A673 (cell line): ENCODE measurements around the gene FRMD4A. TPM values are rescaled to one million over a fixed set of nuclear protein-coding genes. Genes with fewer than 3 reads are reported as not detected.

Experiments used
- BruUV-seq: library from RNA; stranded (reverse); fragments of 400-500 nt; replicated peaks from 2 replicates; lab custom pipeline; 2021; lab: Mats Ljungman, UMichigan
- CTCF ChIA-PET: fragments of 300-600 bp; sonication (Branson Sonifier 250); formaldehyde crosslinking; loops from one replicate; lab custom pipeline; 2022; ENCODE audit warnings: antibody characterized with exemption; lab: Charles Lee
- POLR2A ChIA-PET: fragments of 300-600 bp; sonication (Branson Sonifier 250); formaldehyde crosslinking; loops from one replicate; lab custom pipeline; 2022; ENCODE audit warnings: antibody characterized with exemption; ENCODE audit not compliant: low non-redundant PET; lab: Charles Lee
- DNase-seq: peaks from one replicate; pipeline ENCODE4 v3.0.0-alpha.2; 2015; ENCODE audit warnings: low spot score
- H3K27ac ChIP-seq: fragments of 200-600 bp; sonication (generic); 2 replicates; pipeline ENCODE4 v1.5.1; 2016; ENCODE audit warnings: mixed run types, low read depth, mild to moderate bottlenecking, mixed read lengths, antibody characterized with exemption, low read length; ENCODE audit not compliant: poor library complexity, severe bottlenecking
- H3K27me3 ChIP-seq: fragments of 200-600 bp; sonication (generic); replicated peaks from 2 replicates; pipeline ENCODE4 v1.6.1; 2017; ENCODE audit warnings: mixed run types, low read depth, mild to moderate bottlenecking, mixed read lengths, antibody characterized with exemption, low read length; ENCODE audit not compliant: insufficient read depth, poor library complexity
- H3K36me3 ChIP-seq: fragments of 200-600 bp; sonication (generic); 2 replicates; pipeline ENCODE4 v1.6.1; 2016; ENCODE audit warnings: mixed run types, mild to moderate bottlenecking, mixed read lengths, antibody characterized with exemption, low read length; ENCODE audit not compliant: insufficient read depth, poor library complexity, severe bottlenecking
- H3K4me1 ChIP-seq: fragments of 200-600 bp; sonication (generic); 2 replicates; pipeline ENCODE4 v1.6.1; 2017; ENCODE audit warnings: mixed run types, mild to moderate bottlenecking, mixed read lengths, antibody characterized with exemption, low read length; ENCODE audit not compliant: insufficient read depth, poor library complexity, severe bottlenecking
- H3K4me3 ChIP-seq: fragments of 200-600 bp; sonication (generic); 2 replicates; pipeline ENCODE4 v1.5.1; 2016; ENCODE audit warnings: low read depth, mixed run types, mild to moderate bottlenecking, mixed read lengths, low read length; ENCODE audit not compliant: poor library complexity, severe bottlenecking
- H3K9me3 ChIP-seq: fragments of 200-600 bp; sonication (generic); 2 replicates; pipeline ENCODE4 v1.6.1; 2016; ENCODE audit warnings: mixed run types, low read depth, mild to moderate bottlenecking, mixed read lengths, antibody characterized with exemption, low read length; ENCODE audit not compliant: poor library complexity, severe bottlenecking
- EZH2 ChIP-seq: fragments of 200-600 bp; sonication (generic); IDR thresholded peaks from 2 replicates; pipeline ENCODE4 v1.6.1; 2017; ENCODE audit warnings: borderline replicate concordance, low read depth, mild to moderate bottlenecking, mixed read lengths, antibody characterized with exemption, low read length; ENCODE audit not compliant: poor library complexity, severe bottlenecking
- intact Hi-C: fragments of 100-400 bp; cut with micrococcal nuclease; formaldehyde crosslinking; loops from one replicate; pipeline ENCODE4 v1.10.0; 2022; ENCODE audit not compliant: unreplicated experiment
- total RNA-seq: library from RNA; stranded (reverse); gene quantifications from 2 replicates; pipeline ENCODE4 v1.2.3, GENCODE V29; 2021
- TF ChIP-seq, protein P1 (sequence below): fragments of 300-800, 200-600 bp; sonication (generic); conservative IDR thresholded peaks from 2 replicates; pipeline ENCODE4 v1.5.1; 2017; ENCODE audit warnings: low read depth, mild to moderate bottlenecking, antibody characterized with exemption, low read length, moderate library complexity, mixed read lengths

FRMD4A gene
- total RNA-seq, 1 experiment from 2014 or later: 26.3 TPM

DNA sequence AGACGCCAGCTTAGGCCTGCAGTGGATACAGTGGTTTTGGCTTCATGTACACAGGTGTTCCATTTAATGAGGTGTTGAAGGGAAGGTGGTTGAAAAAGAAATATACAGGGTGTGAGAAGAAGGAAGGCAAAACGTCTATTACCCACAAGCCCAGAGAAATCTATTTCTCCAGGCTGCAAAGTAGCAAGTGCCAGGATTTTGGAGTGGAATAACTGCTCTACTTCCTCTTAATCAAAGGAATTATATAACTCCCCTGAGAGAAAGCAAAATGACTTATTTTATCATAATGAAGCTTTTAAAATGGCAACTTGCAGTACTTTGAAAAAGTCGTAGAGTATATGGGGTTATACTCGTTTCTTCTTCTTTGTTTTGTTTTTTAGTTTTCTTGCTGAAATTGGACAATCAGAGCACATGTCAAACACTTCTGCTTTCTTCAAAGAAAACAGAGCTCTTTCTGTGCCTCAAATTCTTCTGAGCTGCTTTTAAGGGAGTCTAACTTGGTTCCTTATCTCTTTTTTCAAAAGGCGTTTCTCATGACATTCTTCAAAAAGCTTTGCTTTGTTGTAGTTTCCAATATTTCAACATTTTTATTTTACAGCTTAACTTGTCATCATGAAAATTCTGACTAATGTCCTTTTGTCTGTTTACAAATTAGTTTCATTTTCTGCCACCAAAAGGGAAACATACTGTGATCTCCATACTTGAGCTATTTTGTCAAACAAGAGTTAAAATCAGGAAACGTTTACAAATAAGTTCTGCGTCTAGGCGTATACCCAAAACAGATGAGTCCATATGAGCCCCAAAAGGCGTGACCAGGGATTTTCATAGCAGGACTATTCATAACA lies 289.7 kb downstream of the FRMD4A start:
- POLR2A ChIA-PET: no interaction called here
- no TSS peak for BruUV-seq
- no peak for DNase-seq
- H3K36me3 ChIP-seq: no peaks in the 10 kb centered on the region
- H3K9me3 ChIP-seq: no peaks in the 10 kb centered on the region
- H3K27me3 ChIP-seq: no peaks in the 10 kb centered on the region
- H3K4me3 ChIP-seq: no peak overlapping the region
- H3K4me1 ChIP-seq: peaks cover 11% of the 10 kb centered on the region
- CTCF ChIA-PET: no interaction called here
- no peak for TF ChIP-seq EZH2
- TF ChIP-seq, protein P1, sequence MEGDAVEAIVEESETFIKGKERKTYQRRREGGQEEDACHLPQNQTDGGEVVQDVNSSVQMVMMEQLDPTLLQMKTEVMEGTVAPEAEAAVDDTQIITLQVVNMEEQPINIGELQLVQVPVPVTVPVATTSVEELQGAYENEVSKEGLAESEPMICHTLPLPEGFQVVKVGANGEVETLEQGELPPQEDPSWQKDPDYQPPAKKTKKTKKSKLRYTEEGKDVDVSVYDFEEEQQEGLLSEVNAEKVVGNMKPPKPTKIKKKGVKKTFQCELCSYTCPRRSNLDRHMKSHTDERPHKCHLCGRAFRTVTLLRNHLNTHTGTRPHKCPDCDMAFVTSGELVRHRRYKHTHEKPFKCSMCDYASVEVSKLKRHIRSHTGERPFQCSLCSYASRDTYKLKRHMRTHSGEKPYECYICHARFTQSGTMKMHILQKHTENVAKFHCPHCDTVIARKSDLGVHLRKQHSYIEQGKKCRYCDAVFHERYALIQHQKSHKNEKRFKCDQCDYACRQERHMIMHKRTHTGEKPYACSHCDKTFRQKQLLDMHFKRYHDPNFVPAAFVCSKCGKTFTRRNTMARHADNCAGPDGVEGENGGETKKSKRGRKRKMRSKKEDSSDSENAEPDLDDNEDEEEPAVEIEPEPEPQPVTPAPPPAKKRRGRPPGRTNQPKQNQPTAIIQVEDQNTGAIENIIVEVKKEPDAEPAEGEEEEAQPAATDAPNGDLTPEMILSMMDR: no peak
- intact Hi-C loops: no loop called here
- H3K27ac ChIP-seq: no peak overlapping the region

DNA sequence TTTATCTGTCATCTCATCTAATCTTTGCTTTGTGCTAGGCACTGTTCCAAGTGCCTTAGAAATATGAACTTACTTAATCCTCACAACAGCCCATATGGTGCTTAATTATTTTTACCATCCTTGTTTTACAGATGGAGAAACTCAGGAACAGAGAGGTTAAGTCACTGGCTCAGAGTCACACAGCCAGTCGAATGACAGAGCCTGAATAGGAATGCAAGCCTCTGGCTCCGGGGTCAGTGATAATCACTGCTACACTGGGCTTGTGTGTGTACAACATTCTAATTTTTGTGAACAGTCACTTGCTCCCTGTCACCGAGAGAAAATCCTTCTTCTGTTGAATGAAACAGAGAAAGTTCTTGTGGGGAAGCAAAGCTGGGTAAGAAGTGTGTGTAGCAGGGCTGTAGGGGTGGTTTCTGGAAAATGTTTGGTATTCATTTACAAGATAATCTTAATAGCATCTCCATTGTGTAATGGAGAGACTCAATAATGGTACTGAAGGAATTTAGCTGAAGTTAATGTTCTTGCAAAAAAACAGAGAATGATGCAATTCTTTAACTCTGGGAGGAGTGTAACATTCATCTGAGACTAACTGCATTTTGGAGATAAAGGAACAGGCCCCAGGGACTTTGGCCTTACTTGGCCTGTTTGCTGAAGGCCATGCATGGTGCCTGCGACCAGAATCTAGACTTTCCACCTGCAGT lies 290.6 kb downstream of the FRMD4A start:
- no peak overlapping the region for H3K27ac ChIP-seq
- no peaks in the 10 kb centered on the region for H3K27me3 ChIP-seq
- intact Hi-C loops: no loop called here
- TF ChIP-seq, protein P1: no peak
- no peak for TF ChIP-seq EZH2
- POLR2A ChIA-PET: no interaction called here
- peak; percentile 15 for DNase-seq
- no peaks in the 10 kb centered on the region for H3K9me3 ChIP-seq
- H3K36me3 ChIP-seq: no peaks in the 10 kb centered on the region
- no TSS peak for BruUV-seq
- H3K4me3 ChIP-seq: no peak overlapping the region
- CTCF ChIA-PET: no interaction called here
- peaks cover 11% of the 10 kb centered on the region for H3K4me1 ChIP-seq

DNA sequence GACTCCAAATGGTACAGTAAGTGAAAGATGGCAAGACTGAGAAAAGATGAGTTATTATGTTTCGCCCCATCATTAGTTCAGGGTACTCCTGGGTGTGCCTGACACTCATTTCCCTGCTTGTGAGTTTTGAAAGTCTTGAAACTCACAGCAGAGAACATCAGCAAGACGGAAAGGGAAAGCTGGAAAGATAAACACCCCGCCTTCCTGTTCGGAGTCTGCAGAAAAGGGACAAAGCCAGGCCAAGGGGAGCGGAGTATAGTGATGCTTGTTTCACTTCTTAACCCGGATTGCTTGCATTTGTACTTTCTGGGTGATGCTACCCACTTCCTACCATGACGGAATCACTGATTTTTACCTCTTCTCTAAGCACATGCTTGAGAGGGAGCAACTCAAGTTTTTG lies 294.5 kb downstream of the FRMD4A start:
- Histone ChIP-seq H3K27me3 (no peaks in the 10 kb centered on the region), H3K27ac (no peak overlapping the region), H3K4me1 (peaks cover 11% of the 10 kb centered on the region), H3K9me3 (no peaks in the 10 kb centered on the region), H3K36me3 (no peaks in the 10 kb centered on the region), H3K4me3 (no peak overlapping the region)
- ChIA-PET POLR2A (no interaction called here), CTCF (no interaction called here)
- intact Hi-C loops: no loop called here
- BruUV-seq: no TSS peak
- TF ChIP-seq EZH2: no peak
- TF ChIP-seq, protein P1: no peak
- no peak for DNase-seq
